Breast epithelium (tissue), 3 donors: ENCODE measurements around the gene HSD3B2.

Experiments
- CTCF ChIP-seq, 3 donors: fragments of 450-650 bp; IDR thresholded peaks; one replicate each; pipeline ENCODE4 v1.5.1; 2016 to 2017; ENCODE audit warnings: antibody characterized with exemption in 3 of 3, mild to moderate bottlenecking in 3 of 3, moderate library complexity in 3 of 3
- POLR2A ChIP-seq: fragments of 450-650 bp; IDR thresholded peaks from one replicate; pipeline ENCODE4 v1.6.1; 2016; ENCODE audit warnings: antibody characterized with exemption, mild to moderate bottlenecking, moderate library complexity

DNA sequence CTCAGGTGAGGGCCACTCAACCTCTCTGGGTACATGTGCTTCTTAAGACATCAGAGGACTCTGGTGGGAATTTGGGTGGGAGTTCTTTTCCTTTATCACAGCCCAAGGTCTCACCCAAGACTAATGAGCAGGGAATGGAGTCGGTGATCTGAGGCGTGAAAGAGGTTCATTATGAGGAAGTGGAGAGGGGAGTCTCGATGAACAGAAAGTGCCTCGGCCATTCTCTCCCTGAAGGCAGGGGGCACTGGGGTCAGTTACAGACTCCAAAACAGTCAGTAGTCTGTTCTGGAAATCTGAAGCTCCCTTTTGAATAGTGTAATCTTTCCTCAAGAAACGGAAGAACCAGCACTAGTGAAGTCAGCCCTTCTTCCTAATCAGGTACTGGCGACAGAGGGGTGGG lies 36.2 kb downstream of the HSD3B2 start:
- TF ChIP-seq POLR2A = no peak
- no peak for TF ChIP-seq CTCF (IDR thresholded peaks at IDR 0.05)
